Activated B cell treated with CpG ODN at 0.5 μM for 24 hours (primary cell): ENCODE data around the gene HCRT. TPM values are rescaled to one million over a fixed set of nuclear protein-coding genes. Genes with fewer than 3 reads are reported as not detected.

Experiments used
- ATAC-seq: fragments of 200-7000 bp; cut with Tn5 transposase; one replicate; pipeline ENCODE4 v1.10.0; 2021; ENCODE audit warnings: low read depth, mild to moderate bottlenecking, moderate library complexity
- CTCF ChIA-PET: fragments of 350-600 bp; sonication (Branson Sonifier 250); formaldehyde crosslinking; loops from one replicate; lab custom pipeline; 2021; ENCODE audit warnings: antibody characterized with exemption; lab: Charles Lee
- POLR2A ChIA-PET: fragments of 350-600 bp; sonication (Branson Sonifier 250); formaldehyde crosslinking; loops from one replicate; lab custom pipeline; 2021; ENCODE audit warnings: antibody characterized with exemption; lab: Charles Lee
- DNase-seq: peaks from one replicate; pipeline ENCODE4 v3.0.0; 2022
- H3K27ac Mint-ChIP-seq: one replicate; pipeline ENCODE4 v1.8.0; 2020; ENCODE audit warnings: mixed read lengths
- H3K27me3 Mint-ChIP-seq: one replicate; pipeline ENCODE4 v1.8.0; 2021; ENCODE audit warnings: mixed read lengths
- H3K36me3 Mint-ChIP-seq: one replicate; pipeline ENCODE4 v1.8.0; 2021; ENCODE audit warnings: low read depth, mixed read lengths
- H3K4me1 Mint-ChIP-seq: one replicate; pipeline ENCODE4 v1.8.0; 2021; ENCODE audit warnings: mixed read lengths
- H3K4me3 Mint-ChIP-seq: one replicate; pipeline ENCODE4 v1.8.0; 2020; ENCODE audit warnings: mild to moderate bottlenecking, mixed read lengths
- H3K9me3 Mint-ChIP-seq: one replicate; pipeline ENCODE4 v1.8.0; 2020; ENCODE audit warnings: mixed read lengths
- CTCF ChIP-seq: fragments of 200-600 bp; IDR thresholded peaks from one replicate; pipeline ENCODE4 v1.8.0; 2022; ENCODE audit warnings: antibody characterized with exemption, mild to moderate bottlenecking
- intact Hi-C: fragments of 100-400 bp; cut with micrococcal nuclease; formaldehyde crosslinking; loops from one replicate; pipeline ENCODE4 v1.15.1; 2024
- total RNA-seq: library from RNA; stranded (reverse); gene quantifications from 2 replicates; pipeline ENCODE4 v1.2.3, GENCODE V29; 2022

Gene HCRT
- total RNA-seq, 1 donor from 2014 or later, result not detected

- POLR2A ChIA-PET, result interaction anchor here (0.6 to 7.1 kb wide), 11 partner anchors 11 to 988 kb away, joined by 3 to 38 read pairs (median 4); partner anchors contain the start of genes DNAJC7, GHDC and NKIRAS2
Observed at GRCh38 chr17:42182927-42183734, 2.1 kb downstream of the HCRT start.

GRCh38 chr17:42181851-42182207 lies 3.4 kb downstream of the HCRT start:
- Mint-ChIP-seq H3K4me3 (peak overlapping the region; percentile 24), H3K9me3 (no peaks in the 10 kb centered on the region), H3K36me3 (no peaks in the 10 kb centered on the region), H3K27me3 (no peaks in the 10 kb centered on the region), H3K27ac (no peak overlapping the region), H3K4me1 (peaks cover 65% of the 10 kb centered on the region)
- CTCF ChIA-PET, result interaction anchor here (0.8 to 2.7 kb wide), 15 partner anchors 12 to 254 kb away, joined by 3 to 18 read pairs (median 4); partner anchors contain the start of genes CNP, GHDC and KAT2A
- POLR2A ChIA-PET, result interaction anchor here (1.0 to 7.1 kb wide), 5 partner anchors 12 to 1134 kb away, joined by 3 to 38 read pairs (median 4); partner anchors contain the start of genes GHDC and KAT2A
- intact Hi-C loops, result loop anchor here (1.0 to 5.0 kb wide), 9 partner anchors 27 to 275 kb away; partner anchors contain the start of genes ATP6V0A1, CNP, KAT2A and STAT3
- no peak for DNase-seq
- ATAC-seq, result no peak
- no peak for TF ChIP-seq CTCF

More at GRCh38 chr17:42182927-42183734, 2.1 kb downstream of the HCRT start:
- CTCF ChIA-PET, result interaction anchor here (1.0 to 2.3 kb wide), 4 partner anchors 11 to 220 kb away, joined by 3 to 11 read pairs (median 7); partner anchors contain the start of gene GHDC
- no peak for TF ChIP-seq CTCF
- DNase-seq (no peak), ATAC-seq (no peak)
- H3K27me3 Mint-ChIP-seq, result no peaks in the 10 kb centered on the region
- intact Hi-C loops, result loop anchor here (2.0 to 5.0 kb wide), 5 partner anchors 104 to 274 kb away; partner anchors contain the start of genes ATP6V0A1, STAT3 and STAT5A
- no peaks in the 10 kb centered on the region for H3K36me3 Mint-ChIP-seq
- H3K4me3 Mint-ChIP-seq, result peak overlapping the region; percentile 93
- peaks cover 60% of the 10 kb centered on the region for H3K4me1 Mint-ChIP-seq
- H3K27ac Mint-ChIP-seq, result peak overlapping the region; percentile 95
- H3K9me3 Mint-ChIP-seq, result no peaks in the 10 kb centered on the region

GRCh38 chr17:42180922-42181850 lies 4.1 kb downstream of the HCRT start, which contains the start of gene KCNH4:
TSS of gene KCNH4 (minus strand) at chr17:42181142. CDS start at chr17:42180945, 197 bp downstream.
- intact Hi-C loops, result loop anchor here (1.0 to 5.0 kb wide), 8 partner anchors 26 to 276 kb away; partner anchors contain the start of genes ATP6V0A1, CNP, KAT2A and STAT3

More at GRCh38 chr17:42180922-42181850, 4.1 kb downstream of the HCRT start, which contains the start of gene KCNH4:
- H3K36me3 Mint-ChIP-seq, result no peaks in the 10 kb centered on the region
- ATAC-seq, result peak; percentile 65
- no peaks in the 10 kb centered on the region for H3K27me3 Mint-ChIP-seq
- H3K4me1 Mint-ChIP-seq, result peaks cover 65% of the 10 kb centered on the region
- H3K9me3 Mint-ChIP-seq, result no peaks in the 10 kb centered on the region
- peak within 1 kb of the TSS; percentile 74 for H3K4me3 Mint-ChIP-seq
- no peak within 1 kb of the TSS for H3K27ac Mint-ChIP-seq
- TF ChIP-seq CTCF, result no peak
- ChIA-PET CTCF (interaction anchor here (0.7 to 2.7 kb wide), 18 partner anchors 13 to 253 kb away, joined by 3 to 18 read pairs (median 4); partner anchors contain the start of genes CNP, DNAJC7, GHDC and KAT2A), POLR2A (interaction anchor here (1.0 to 7.1 kb wide), 9 partner anchors 13 to 1134 kb away, joined by 3 to 38 read pairs (median 4); partner anchors contain the start of genes DNAJC7, GHDC, KAT2A and RAB5C)
- peak; percentile 83 for DNase-seq
